Ovary (tissue), 9 donors: Measurements from ENCODE around the gene BLTP2. TPM values are rescaled to one million over a fixed set of nuclear protein-coding genes. Genes with fewer than 3 reads are reported as not detected.
A peak's percentile ranks its signal among the peaks of the same experiment; 100 is the strongest.

ENCODE experiments used
- DNase-seq, 5 donors: peaks; one replicate each; pipeline ENCODE4 v3.0.0-alpha.2; 2019 to 2020
- H3K27ac ChIP-seq, 2 donors: fragments of 200-600 bp; one replicate each; pipeline versions ENCODE4 v1.5.1 to v1.8.0; 2019 to 2022
- H3K27me3 ChIP-seq: fragments of 200-600 bp; one replicate; pipeline ENCODE4 v1.8.0; 2022
- H3K36me3 ChIP-seq: fragments of 200-600 bp; sonication (generic); one replicate; pipeline ENCODE4 v1.5.1; 2019
- H3K4me1 ChIP-seq: one replicate; pipeline ENCODE4 v1.8.1; 2013; ENCODE audit warnings: mild to moderate bottlenecking, moderate library complexity; ENCODE audit not compliant: insufficient read depth
- H3K4me3 ChIP-seq: fragments of 200-600 bp; sonication (generic); one replicate; pipeline ENCODE4 v1.5.1; 2017
- H3K9me3 ChIP-seq, 2 donors: fragments of 200-600 bp in 1 of 2; sonication (generic) in 1 of 2; one replicate each; pipeline versions ENCODE4 v1.5.1 to v1.8.1; 2013 to 2019; ENCODE audit warnings: mild to moderate bottlenecking in 1 of 2, moderate library complexity in 1 of 2
- EP300 ChIP-seq: sonication (generic); formaldehyde crosslinking; IDR thresholded peaks from one replicate; pipeline ENCODE4 v1.6.1; 2017; ENCODE audit warnings: antibody characterized with exemption
- POLR2A ChIP-seq: fragments of 450-650 bp; IDR thresholded peaks from one replicate; pipeline ENCODE4 v1.6.1; 2017; ENCODE audit warnings: antibody characterized with exemption, mild to moderate bottlenecking, moderate library complexity
- WGBS, 3 donors: extraction: QIAGEN DNeasy Blood & Tissue Kit in 1 of 3; methylation state at CpG; one replicate each; pipeline versions ENCODE4 v1.1.5 to v1.1.7; 2013 to 2017; 5-methylcytosine and 5-hydroxymethylcytosine counted together
- intact Hi-C, 4 donors: fragments of 100-400 bp; cut with DNase I; formaldehyde crosslinking; loops; one replicate each; pipeline versions ENCODE4 v1.11.0 to v1.15.1; 2022 to 2023
- polyA plus RNA-seq, 2 donors: library from polyadenylated mRNA; stranded (reverse); fragments of 200-250 nt in 1 of 2; fragments of 350-450 nt in 1 of 2; fragmentation: Illumina TruSeq in 1 of 2; extraction: RNeasy Lipid Tissue Mini Kit (QIAGEN cat#74804) in 1 of 2; gene quantifications; one replicate each; pipeline ENCODE4 v1.2.3, GENCODE V29; 2013 to 2014
- total RNA-seq, 7 donors: library from RNA; depleted of rRNA in 2 of 7; stranded (reverse); fragments of >200 nt in 2 of 7; fragmentation: NEBNext Ultra II Directional in 3 of 7; extraction: Animal tissue kit (Norgen Biotek cat#: 25700) in 3 of 7; gene quantifications; one replicate each; pipeline versions ENCODE4 v1.1.0 to v1.2.4, GENCODE V29; 2016 to 2023
- TF ChIP-seq, protein P1 (sequence below), 3 donors: fragments of 450-650 bp in 2 of 3; fragments of 200-600 bp in 1 of 3; IDR thresholded peaks; one replicate each; pipeline versions ENCODE4 v1.5.1 to v1.8.0; 2016 to 2022; ENCODE audit warnings: antibody characterized with exemption in 3 of 3, mild to moderate bottlenecking in 1 of 3
- donor health status: DM: no; HTN: no; CAD: no; lungs with moderate emphysema.
- donor health status: DM: no; HTN: no; CAD: no.
- donor health status: Bipolar disorder and iron deficiency.
- donor health status: DM: yes; HTN: yes; CAD: no.
- donor health status: DM: no; HTN: no; CAD: no.
- donor health status: DM: yes; HTN: yes; CAD: no.

BLTP2 gene
- total and polyA plus RNA-seq, 9 donors = 24.9 to 148 (median 93.2) TPM

DNA sequence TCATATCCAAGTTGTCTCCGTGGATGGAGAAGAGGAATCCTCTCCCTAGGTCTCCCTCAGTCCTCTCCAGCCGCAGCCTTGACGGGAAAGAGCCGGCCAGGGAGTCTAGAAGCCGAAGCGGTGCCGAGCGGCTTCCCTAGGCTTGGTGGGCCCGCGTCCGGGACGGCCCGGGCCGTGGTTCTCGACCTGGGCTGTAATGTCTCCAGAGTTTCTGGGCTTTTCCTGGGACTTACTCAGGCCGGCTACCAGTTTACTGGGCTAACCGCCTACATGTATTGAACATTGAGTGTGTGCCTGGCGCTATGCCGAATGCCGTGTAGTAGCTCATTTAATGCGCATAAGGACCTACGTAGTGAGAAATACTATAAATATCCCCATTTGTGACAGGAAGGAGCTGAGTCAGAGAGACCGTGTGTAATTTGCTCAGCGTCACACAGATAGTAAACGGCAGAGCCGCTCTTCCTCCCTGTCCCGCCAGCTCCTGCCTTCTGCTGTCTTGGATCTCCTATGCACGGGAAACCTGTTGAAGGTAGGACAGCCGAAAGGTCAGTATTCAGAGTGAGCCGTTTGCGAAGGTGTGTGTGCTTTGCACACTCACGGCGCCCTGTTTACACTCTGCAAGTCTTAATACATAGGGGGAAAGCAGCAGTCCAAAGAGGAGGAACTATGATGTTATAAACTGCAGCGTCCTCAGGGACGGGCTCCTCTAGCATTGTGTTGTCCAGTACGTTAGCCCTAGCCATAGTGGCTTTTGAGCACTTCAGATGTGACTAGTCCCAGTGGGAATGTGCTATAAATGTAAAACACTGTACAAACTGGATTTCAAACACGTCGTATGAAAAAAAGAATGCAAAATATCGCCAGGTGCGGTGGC is 45.4 kb downstream of the BLTP2 start:
- intact Hi-C loops = no loop called here
- WGBS, 3 donors = 4 to 10% (median 6%) methylated on average over 40 of the region's 40 CpGs
- DNase-seq = peak; percentile 58 to 80 (median 73)
- H3K36me3 ChIP-seq = no peaks in the 10 kb centered on the region
- peak overlapping the region; percentile 47 for H3K4me3 ChIP-seq
- no peak for TF ChIP-seq POLR2A
- TF ChIP-seq, protein P1, sequence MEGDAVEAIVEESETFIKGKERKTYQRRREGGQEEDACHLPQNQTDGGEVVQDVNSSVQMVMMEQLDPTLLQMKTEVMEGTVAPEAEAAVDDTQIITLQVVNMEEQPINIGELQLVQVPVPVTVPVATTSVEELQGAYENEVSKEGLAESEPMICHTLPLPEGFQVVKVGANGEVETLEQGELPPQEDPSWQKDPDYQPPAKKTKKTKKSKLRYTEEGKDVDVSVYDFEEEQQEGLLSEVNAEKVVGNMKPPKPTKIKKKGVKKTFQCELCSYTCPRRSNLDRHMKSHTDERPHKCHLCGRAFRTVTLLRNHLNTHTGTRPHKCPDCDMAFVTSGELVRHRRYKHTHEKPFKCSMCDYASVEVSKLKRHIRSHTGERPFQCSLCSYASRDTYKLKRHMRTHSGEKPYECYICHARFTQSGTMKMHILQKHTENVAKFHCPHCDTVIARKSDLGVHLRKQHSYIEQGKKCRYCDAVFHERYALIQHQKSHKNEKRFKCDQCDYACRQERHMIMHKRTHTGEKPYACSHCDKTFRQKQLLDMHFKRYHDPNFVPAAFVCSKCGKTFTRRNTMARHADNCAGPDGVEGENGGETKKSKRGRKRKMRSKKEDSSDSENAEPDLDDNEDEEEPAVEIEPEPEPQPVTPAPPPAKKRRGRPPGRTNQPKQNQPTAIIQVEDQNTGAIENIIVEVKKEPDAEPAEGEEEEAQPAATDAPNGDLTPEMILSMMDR (IDR thresholded peaks at IDR 0.05) = no peak
- no peak for TF ChIP-seq EP300
- H3K9me3 ChIP-seq = no peaks in the 10 kb centered on the region
- peaks cover 2% of the 10 kb centered on the region for H3K4me1 ChIP-seq
- H3K27ac ChIP-seq = peak overlapping the region; percentile 81 to 92
- H3K27me3 ChIP-seq = no peaks in the 10 kb centered on the region

DNA sequence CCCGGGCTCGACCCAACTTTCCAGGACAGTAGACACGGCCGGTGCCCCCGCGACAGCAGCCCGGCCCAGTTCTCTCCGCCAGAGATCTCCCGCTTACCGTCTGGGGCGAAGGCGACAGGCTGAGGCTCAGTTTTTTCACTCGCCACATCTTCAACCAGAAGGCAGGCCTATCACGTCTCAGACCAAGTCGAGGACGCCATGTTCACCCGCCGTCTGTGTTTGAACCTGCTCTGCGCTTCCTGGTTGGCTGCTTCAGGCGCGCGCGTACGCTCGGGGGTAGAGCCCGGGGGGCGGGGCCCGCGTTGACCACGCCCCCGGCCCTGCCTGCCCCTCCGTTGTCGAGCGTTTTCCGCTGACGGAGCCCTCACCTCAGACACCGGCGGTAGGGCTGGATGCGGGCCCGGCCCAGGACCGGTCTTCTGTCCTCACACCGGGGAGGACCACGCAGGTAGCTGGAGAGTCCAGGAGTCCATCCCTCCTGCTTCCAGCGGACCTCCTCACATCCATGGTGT is 46.1 kb downstream of the BLTP2 start, which contains the start of gene SPAG5:
Gene SPAG5, minus strand, starts transcription at position 227 of the 512 bp plus-strand sequence. Its CDS starts 79 bp downstream, at position 148.
- Histone ChIP-seq H3K9me3 (no peaks in the 10 kb centered on the region), H3K27me3 (no peaks in the 10 kb centered on the region), H3K27ac (peak within 1 kb of the TSS; percentile 81 to 92), H3K4me1 (peaks cover 2% of the 10 kb centered on the region), H3K4me3 (peak within 1 kb of the TSS; percentile 47), H3K36me3 (no peaks in the 10 kb centered on the region)
- intact Hi-C loops = no loop called here
- 0 to 1% (median 0%) methylated on average over 43 to 44 of the region's 44 CpGs for WGBS, 3 donors
- DNase-seq = peak; percentile 90 to 95 (median 94)
- TF ChIP-seq, protein P1 (IDR thresholded peaks at IDR 0.05) = no peak
- TF ChIP-seq POLR2A (peak; percentile 95), EP300 (no peak)

DNA sequence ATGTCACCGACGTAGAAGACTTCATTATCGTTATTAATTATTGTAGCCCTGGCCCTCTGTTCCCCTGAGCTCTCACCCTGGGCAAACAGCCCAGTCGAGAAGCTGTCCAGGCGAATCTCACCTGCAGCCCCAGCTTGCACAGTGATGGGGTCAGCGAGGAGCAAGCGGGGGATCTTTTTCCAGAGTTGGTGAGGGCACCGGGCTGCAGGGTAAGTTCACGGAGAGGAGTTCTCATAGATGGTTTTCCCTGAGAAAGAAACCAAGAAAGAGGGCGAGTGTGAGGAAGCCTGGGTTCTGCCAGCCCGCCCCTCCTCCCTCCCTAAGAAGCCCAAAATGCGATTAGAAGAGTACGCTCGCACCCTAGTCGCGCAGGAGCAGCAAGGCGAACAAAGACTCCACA is 46.6 kb downstream of the BLTP2 start:
- H3K27ac ChIP-seq = peak overlapping the region in 1 of 2 donors; percentile 92
- peaks cover 2% of the 10 kb centered on the region for H3K4me1 ChIP-seq
- peak overlapping the region; percentile 47 for H3K4me3 ChIP-seq
- intact Hi-C loops = no loop called here
- no peaks in the 10 kb centered on the region for H3K36me3 ChIP-seq
- 1 to 3% (median 3%) methylated on average over 17 of the region's 17 CpGs for WGBS, 3 donors
- DNase-seq = no peak
- TF ChIP-seq EP300 (no peak), POLR2A (no peak)
- TF ChIP-seq, protein P1 (IDR thresholded peaks at IDR 0.05) = no peak
- no peaks in the 10 kb centered on the region for H3K9me3 ChIP-seq
- no peaks in the 10 kb centered on the region for H3K27me3 ChIP-seq

DNA sequence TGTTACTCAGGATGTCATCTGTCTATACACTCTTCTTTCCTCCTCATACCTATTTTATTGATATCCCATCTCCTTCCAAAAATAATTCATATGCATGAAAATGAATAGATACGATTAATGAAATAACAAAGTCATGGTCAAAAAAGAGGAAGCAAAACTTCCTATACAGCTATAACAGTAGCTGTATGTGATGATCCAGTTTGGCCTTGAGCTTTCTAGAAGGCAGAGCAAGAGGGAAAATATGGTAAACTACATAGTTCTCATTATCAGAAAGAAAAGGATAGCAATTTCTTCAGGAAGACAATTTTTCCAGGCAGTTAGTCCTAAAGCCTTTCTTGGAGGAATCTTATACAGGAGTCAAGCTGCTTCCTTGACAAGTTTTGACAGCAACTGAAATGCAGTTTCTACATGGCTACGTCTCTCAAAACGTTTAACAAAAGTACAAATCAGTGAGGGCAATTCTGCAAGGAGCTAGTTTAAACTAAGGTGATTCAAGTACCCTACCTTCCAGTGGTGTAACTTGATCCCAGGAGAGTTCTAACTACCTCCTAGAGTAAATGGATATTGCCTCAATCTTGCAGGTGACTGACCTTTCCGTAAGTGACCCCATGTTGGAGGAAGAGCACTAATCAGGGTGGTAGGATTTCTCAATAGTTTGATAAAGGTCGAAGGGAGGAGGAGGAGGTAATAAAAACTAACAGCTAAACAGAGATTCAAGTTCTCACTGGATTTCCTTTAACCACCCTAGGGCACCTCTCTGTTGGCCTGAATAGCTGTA is 47.2 kb downstream of the BLTP2 start:
- WGBS, 3 donors = 31 to 39% (median 38%) methylated on average over 5 of the region's 5 CpGs
- no peaks in the 10 kb centered on the region for H3K36me3 ChIP-seq
- DNase-seq = no peak
- TF ChIP-seq EP300 = no peak
- TF ChIP-seq, protein P1 (IDR thresholded peaks at IDR 0.05) = no peak
- TF ChIP-seq POLR2A = no peak
- H3K4me3 ChIP-seq = no peak overlapping the region
- intact Hi-C loops = no loop called here
- no peaks in the 10 kb centered on the region for H3K9me3 ChIP-seq
- H3K4me1 ChIP-seq = peaks cover 2% of the 10 kb centered on the region
- H3K27ac ChIP-seq = no peak overlapping the region
- no peaks in the 10 kb centered on the region for H3K27me3 ChIP-seq
